Omental fat pad (tissue), 4 donors: ENCODE data around the gene BMP7. TPM values are rescaled to one million over a fixed set of nuclear protein-coding genes. Genes with fewer than 3 reads are reported as not detected.

Experiments used
- ATAC-seq: fragments of 150-250 bp; one replicate; pipeline ENCODE4 v1.9.1; 2016; ENCODE audit warnings: mild to moderate bottlenecking, moderate library complexity; ENCODE audit not compliant: low FRiP score
- DNase-seq: peaks from one replicate; pipeline ENCODE4 v3.0.0-alpha.2; 2019; ENCODE audit warnings: low spot score
- total RNA-seq, 4 donors: library from RNA; depleted of rRNA; stranded (reverse); fragments of >200 nt; gene quantifications; one replicate each; pipeline ENCODE4 v1.1.0, GENCODE V29; 2016
- TF ChIP-seq, protein P1 (sequence below), 3 donors: fragments of 450-650 bp; IDR thresholded peaks; one replicate each; pipeline ENCODE4 v1.5.1; 2016 to 2017; ENCODE audit warnings: antibody characterized with exemption in 3 of 3, mild to moderate bottlenecking in 3 of 3, moderate library complexity in 2 of 3

Gene BMP7
- total RNA-seq, 4 donors from 2014 or later, result 0.79 to 5.1 (median 1.7) TPM

DNA sequence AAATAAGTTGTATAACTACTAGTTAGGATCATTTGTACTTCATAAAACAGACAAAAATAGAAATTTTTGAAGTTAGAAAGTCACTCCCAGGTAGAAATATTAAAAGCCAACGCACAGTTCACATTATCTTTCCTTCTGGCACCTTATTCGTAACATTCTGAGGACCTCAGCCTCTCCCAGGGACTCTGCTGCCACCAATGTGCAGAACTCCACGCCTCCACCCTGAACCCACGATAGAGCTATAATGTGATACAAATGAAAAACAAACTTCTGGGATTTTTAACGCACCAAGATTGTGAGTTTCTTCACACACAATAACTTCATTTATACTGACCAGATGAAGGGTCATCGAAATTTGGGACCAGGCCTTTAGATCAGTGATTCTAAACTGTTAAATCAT is 9.5 kb downstream of the BMP7 start:
- TF ChIP-seq, protein P1, sequence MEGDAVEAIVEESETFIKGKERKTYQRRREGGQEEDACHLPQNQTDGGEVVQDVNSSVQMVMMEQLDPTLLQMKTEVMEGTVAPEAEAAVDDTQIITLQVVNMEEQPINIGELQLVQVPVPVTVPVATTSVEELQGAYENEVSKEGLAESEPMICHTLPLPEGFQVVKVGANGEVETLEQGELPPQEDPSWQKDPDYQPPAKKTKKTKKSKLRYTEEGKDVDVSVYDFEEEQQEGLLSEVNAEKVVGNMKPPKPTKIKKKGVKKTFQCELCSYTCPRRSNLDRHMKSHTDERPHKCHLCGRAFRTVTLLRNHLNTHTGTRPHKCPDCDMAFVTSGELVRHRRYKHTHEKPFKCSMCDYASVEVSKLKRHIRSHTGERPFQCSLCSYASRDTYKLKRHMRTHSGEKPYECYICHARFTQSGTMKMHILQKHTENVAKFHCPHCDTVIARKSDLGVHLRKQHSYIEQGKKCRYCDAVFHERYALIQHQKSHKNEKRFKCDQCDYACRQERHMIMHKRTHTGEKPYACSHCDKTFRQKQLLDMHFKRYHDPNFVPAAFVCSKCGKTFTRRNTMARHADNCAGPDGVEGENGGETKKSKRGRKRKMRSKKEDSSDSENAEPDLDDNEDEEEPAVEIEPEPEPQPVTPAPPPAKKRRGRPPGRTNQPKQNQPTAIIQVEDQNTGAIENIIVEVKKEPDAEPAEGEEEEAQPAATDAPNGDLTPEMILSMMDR (IDR thresholded peaks at IDR 0.05), result no peak
- DNase-seq (no peak), ATAC-seq (no peak)

DNA sequence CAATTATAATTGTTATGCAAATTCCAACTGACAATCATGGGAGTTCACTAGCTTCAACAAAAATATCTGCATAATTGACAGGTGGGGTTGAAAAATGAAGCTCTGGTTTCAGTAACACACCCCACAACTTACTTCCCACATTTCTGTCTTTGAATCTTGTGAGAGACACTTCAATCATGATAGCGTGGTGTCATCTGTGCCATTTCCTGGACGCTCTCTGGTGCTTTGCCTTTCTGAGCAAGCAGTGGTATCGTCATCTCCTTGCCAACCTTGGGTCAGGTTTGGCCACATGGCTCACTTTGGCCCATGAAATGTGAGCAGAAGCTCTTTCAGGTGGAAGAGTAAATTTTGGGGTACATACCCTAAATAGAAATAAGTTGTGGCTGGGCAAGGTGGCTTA is 10.2 kb downstream of the BMP7 start:
- no peak for ATAC-seq
- DNase-seq, result no peak
- TF ChIP-seq, protein P1 (IDR thresholded peaks at IDR 0.05), result no peak

DNA sequence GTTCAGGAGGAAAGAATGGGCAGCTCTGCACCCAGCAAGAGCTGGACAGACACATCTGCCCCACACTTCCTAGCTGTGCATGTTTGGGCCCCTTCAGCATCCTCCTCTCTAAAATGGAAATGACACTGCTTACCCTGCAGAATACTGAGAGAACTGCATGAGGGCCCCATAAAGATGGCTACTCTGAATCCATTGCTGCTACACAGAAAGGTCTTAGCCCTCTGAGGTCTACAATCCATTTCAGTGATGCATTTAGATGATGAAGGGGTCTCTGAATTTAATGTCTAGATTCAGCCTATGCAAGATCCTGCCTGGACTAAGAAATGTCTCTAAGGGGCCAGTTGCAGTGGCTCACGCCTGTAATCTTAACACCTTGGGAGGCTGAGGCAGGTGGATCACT is 11.3 kb downstream of the BMP7 start:
- TF ChIP-seq, protein P1 (IDR thresholded peaks at IDR 0.05), result no peak
- ATAC-seq (no peak), DNase-seq (no peak)

DNA sequence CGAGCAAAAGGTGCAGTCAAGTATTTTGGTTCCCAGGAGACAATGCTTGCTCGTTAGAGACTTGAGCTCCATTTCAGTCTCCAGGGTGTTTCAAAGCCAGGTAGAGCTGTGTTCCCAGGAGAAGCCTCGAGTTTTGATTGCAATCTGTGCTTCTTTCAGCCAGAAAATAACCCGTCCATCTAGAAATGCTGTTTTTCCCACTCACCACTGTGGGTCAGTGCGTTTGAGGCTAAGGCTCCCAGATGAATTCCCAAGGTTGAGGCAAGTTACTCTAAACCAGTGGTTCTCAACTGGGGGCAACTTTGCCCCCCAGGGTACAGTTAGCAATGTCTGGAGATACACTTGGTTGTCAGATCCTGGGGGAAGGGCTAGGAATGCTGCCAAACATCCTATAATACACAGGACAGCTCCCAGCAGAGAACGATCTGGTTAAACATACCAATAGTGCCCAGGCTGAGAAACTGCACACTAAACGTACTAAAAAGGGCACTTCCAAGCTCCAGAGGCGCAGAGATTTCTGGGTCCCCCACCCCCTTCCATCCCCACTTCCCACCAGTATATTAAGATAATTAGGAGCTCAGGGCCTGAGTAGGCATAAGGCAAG is 13.8 kb downstream of the BMP7 start:
- ATAC-seq, result no peak
- TF ChIP-seq, protein P1 (IDR thresholded peaks at IDR 0.05), result no peak
- DNase-seq, result no peak

DNA sequence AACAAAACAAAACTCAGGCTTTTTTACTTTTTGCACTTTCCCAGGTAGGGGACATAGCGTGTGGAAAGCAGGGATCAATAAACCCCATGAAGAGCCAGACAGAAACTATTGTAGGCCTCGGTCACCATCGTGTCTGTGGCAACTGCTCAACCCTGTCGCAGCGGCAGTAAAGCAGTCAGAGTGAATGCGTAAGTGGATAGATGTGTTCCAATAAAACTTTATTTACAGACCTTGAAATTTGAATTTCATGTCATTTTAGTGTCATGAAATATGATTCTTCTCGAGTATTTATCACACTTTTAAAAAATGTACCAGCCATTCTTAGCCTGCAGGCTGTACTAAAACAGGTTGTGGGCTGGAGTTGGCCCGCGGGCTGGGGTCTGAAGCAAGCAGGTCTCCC is 14.5 kb downstream of the BMP7 start:
- no peak for ATAC-seq
- no peak for DNase-seq
- TF ChIP-seq, protein P1 (IDR thresholded peaks at IDR 0.05), result no peak

DNA sequence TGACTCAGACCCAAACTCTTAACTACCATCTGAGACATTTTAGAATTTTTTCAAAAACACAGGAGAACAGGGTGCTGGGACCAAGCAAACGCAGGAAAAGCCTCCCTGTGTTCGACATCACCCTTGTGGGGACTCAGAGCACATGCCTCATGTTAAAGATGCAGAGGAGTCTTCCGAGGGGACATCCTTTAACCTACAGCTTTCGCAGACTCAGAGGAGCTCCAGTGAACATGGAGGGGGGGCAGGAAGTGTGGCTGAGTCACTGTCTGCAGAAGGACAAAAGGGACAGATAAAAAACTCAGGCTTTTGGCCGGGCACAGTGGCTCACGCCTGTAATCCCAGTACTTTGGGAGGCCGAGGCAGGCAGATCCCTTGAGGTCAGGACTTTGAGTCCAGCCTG is 15.1 kb downstream of the BMP7 start:
- TF ChIP-seq, protein P1 (IDR thresholded peaks at IDR 0.05), result no peak
- ATAC-seq, result no peak
- DNase-seq, result no peak

DNA sequence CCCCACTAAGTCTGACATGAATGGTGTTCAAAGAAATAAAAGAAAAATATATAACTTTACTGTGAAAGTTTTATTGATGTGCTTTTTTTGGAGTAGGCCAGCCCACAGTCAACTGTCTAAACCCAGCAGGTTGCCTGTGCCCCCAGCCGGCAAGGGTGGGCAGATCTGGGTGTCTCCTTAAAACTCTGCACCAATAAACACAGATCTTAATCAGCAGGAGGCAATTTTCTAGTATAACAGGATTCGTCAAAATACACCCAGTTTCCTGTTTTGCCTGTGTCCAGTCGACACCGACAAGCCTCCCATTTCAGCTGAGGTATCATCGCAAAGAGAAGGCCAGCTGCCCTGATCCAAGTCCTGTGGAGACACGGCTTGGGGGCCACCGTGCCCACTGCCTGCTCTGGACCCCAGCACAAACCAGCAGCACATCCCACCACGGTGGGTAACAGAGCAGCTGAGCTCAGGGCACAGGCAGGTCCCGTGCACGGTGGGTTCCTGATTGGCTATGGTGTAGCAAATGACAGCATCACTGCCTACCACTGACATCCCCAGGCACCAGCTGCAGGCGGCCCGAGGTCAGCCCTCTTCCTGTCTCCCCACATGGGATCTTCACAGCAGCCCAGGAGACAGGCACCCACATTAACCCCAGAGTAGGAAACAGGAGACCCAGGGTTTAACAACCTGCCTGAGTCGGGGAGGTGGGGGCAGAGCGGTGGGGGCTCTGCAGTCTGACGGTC is 15.7 kb downstream of the BMP7 start:
- no peak for ATAC-seq
- no peak for DNase-seq
- TF ChIP-seq, protein P1 (IDR thresholded peaks at IDR 0.05), result no peak
